K562 (cell line): ENCODE measurements around the gene LMLN. TPM values are rescaled to one million over a fixed set of nuclear protein-coding genes. Genes with fewer than 3 reads are reported as not detected.

ENCODE experiments used
- BRD4 ChIP-seq: fragments of 200-600 bp; sonication (generic); IDR thresholded peaks from 2 replicates; pipeline ENCODE4 v1.6.1; 2017; ENCODE audit warnings: inconsistent platforms
- NFXL1 ChIP-seq: fragments of 450-650 bp; formaldehyde crosslinking; IDR thresholded peaks from 2 replicates; pipeline ENCODE4 v1.4.0; 2021; ENCODE audit warnings: mild to moderate bottlenecking
- PBX2 ChIP-seq, 2 experiments: IDR thresholded peaks in 1 of 2; conservative IDR thresholded peaks in 1 of 2; 2 replicates each; pipeline ENCODE4 v1.6.1; 2016; ENCODE audit warnings: low read depth in 2 of 2, mild to moderate bottlenecking in 1 of 2, missing compliant biosample characterization in 1 of 2, missing genetic modification characterization in 1 of 2, moderate library complexity in 1 of 2
- PHB2 ChIP-seq: fragments of 450-650 bp; IDR thresholded peaks from 2 replicates; pipeline ENCODE4 v1.6.1; 2017; ENCODE audit warnings: low read depth
- SMAD1 ChIP-seq: fragments of 150-350 bp; IDR thresholded peaks from 2 replicates; pipeline ENCODE4 v1.6.1; 2014; ENCODE audit warnings: low read length, low read depth; ENCODE audit not compliant: partially characterized antibody
- SNIP1 ChIP-seq: fragments of 450-650 bp; IDR thresholded peaks from 2 replicates; pipeline ENCODE4 v1.7.1; 2017; ENCODE audit warnings: low read depth, mild to moderate bottlenecking
- TEAD2 ChIP-seq: fragments of 450-650 bp; IDR thresholded peaks from 2 replicates; pipeline ENCODE4 v1.6.1; 2016; ENCODE audit warnings: missing genetic modification characterization, control low read depth, missing compliant biosample characterization
- VEZF1 ChIP-seq: fragments of 200-800 bp; sonication (Bioruptor generic); IDR thresholded peaks from 2 replicates; pipeline ENCODE4 v1.6.1; 2017; ENCODE audit warnings: missing genetic modification characterization, missing compliant biosample characterization
- YBX1 ChIP-seq: fragments of 450-650 bp; IDR thresholded peaks from 2 replicates; pipeline ENCODE4 v1.7.1; 2016; ENCODE audit warnings: mild to moderate bottlenecking
- ZBTB1 ChIP-seq: sonication (generic); formaldehyde crosslinking; IDR thresholded peaks from 2 replicates; pipeline ENCODE4 v1.8.1; 2023; ENCODE audit warnings: missing genetic modification reagents, low read depth, mild to moderate bottlenecking, borderline replicate concordance
- ZC3H4 ChIP-seq: sonication (generic); formaldehyde crosslinking; IDR thresholded peaks from 2 replicates; pipeline ENCODE4 v1.9.0; 2021; ENCODE audit warnings: missing genetic modification reagents, borderline replicate concordance
- ZNF395 ChIP-seq: fragments of 200-800 bp; sonication (Bioruptor generic); IDR thresholded peaks from 2 replicates; pipeline ENCODE4 v1.6.1; 2017; ENCODE audit warnings: missing genetic modification characterization, missing compliant biosample characterization
- polyA plus RNA-seq, 8 experiments: library from polyadenylated mRNA; depleted of rRNA in 4 of 8; stranded (reverse) in 5 of 8; unstranded in 3 of 8; fragments of >200 nt; fragmentation: Nextera tagmentation in 2 of 8; fragmentation: Illumina TruSeq in 1 of 8; extraction: Ambion mirVana in 2 of 8; extraction: Trizol in 1 of 8; gene quantifications; 2 replicates each; pipeline versions ENCODE4 v1.2.1 to v1.2.3, GENCODE V29; 2011 to 2014; ENCODE audit warnings: inconsistent platforms in 1 of 8, missing spikeins in 1 of 8
- total RNA-seq, 7 experiments: library from RNA; depleted of rRNA in 6 of 7; stranded (reverse); fragments of >200 nt in 6 of 7; fragmentation: Illumina TruSeq in 2 of 7; extraction: Trizol in 2 of 7; gene quantifications; 2 replicates each; pipeline versions ENCODE4 v1.2.1 to v1.2.3, GENCODE V29; 2011 to 2021; ENCODE audit warnings: low replicate concordance in 1 of 7

The LMLN gene
- total and polyA plus RNA-seq, 9 of the 15 experiments (the other 6 are each of a cell fraction or from before 2014, with no cell fraction given), result 2.2 to 15.9 (median 6.9) TPM

- TF ChIP-seq SNIP1, result no peak
- TF ChIP-seq VEZF1 (CRISPR knock-in tag), result peak; percentile 95
- TF ChIP-seq SMAD1, result no peak
- TF ChIP-seq BRD4, result no peak
- no peak for TF ChIP-seq PBX2 (CRISPR knock-in tag; IDR thresholded peaks at IDR 0.05; ENCODE audit: low read depth)
- no peak; the same call in 1 of the 2 replicates for TF ChIP-seq PBX2 (tag; conservative IDR thresholded peaks at IDR 0.05; ENCODE audit: low read depth)
- no peak for TF ChIP-seq YBX1
- no peak for TF ChIP-seq PHB2
- TF ChIP-seq TEAD2, result no peak
- TF ChIP-seq ZC3H4 (CRISPR knock-in tag), result no peak
- no peak for TF ChIP-seq NFXL1 (CRISPR knock-in tag)
- no peak for TF ChIP-seq ZNF395
- no peak for TF ChIP-seq ZBTB1 (CRISPR knock-in tag)
These were observed at the start of gene LMLN (continued) for GRCh38 chr3:197959891-197960693.
